Right lobe of liver (tissue), 6 donors: Measurements from ENCODE around the gene SYTL1. TPM values are rescaled to one million over a fixed set of nuclear protein-coding genes. Genes with fewer than 3 reads are reported as not detected.

ENCODE experiments used
- ATAC-seq, 4 donors: fragments of 200-7000 bp; cut with Tn5 transposase; one replicate each; pipeline ENCODE4 v1.9.1; 2020; ENCODE audit warnings: mild to moderate bottlenecking in 4 of 4, moderate library complexity in 4 of 4
- DNase-seq, 3 donors: peaks; one replicate each; pipeline ENCODE4 v3.0.0-alpha.2; 2020
- H3K27ac ChIP-seq, 3 donors: fragments of 200-600 bp; one replicate each; pipeline ENCODE4 v1.8.0; 2022
- H3K27me3 ChIP-seq, 2 donors: fragments of 200-600 bp; one replicate each; pipeline ENCODE4 v1.8.0; 2022
- H3K36me3 ChIP-seq, 4 donors: fragments of 200-600 bp; sonication (generic) in 1 of 4; one replicate each; pipeline versions ENCODE4 v1.5.1 to v1.8.0; 2017 to 2022; ENCODE audit warnings: control low read depth in 1 of 4
- H3K4me1 ChIP-seq, 4 donors: fragments of 200-600 bp; sonication (generic) in 1 of 4; one replicate each; pipeline versions ENCODE4 v1.5.1 to v1.8.0; 2017 to 2022; ENCODE audit warnings: control low read depth in 1 of 4
- H3K4me3 ChIP-seq, 3 donors: fragments of 200-600 bp; one replicate each; pipeline ENCODE4 v1.8.0; 2022
- H3K9me3 ChIP-seq, 4 donors: fragments of 200-600 bp; sonication (generic) in 1 of 4; one replicate each; pipeline versions ENCODE4 v1.5.1 to v1.8.0; 2017 to 2022; ENCODE audit warnings: control low read depth in 1 of 4
- POLR2A ChIP-seq: fragments of 450-650 bp; IDR thresholded peaks from one replicate; pipeline ENCODE4 v1.6.1; 2017; ENCODE audit warnings: antibody characterized with exemption, mild to moderate bottlenecking
- WGBS: methylation state at CpG from one replicate; pipeline ENCODE4 v1.1.6; 2018; ENCODE audit warnings: low coverage, low lambda C conversion rate; ENCODE audit not compliant: insufficient coverage; ENCODE audit errors: missing lambda C conversion rate; 5-methylcytosine and 5-hydroxymethylcytosine counted together
- intact Hi-C, 2 donors: fragments of 100-400 bp; cut with DNase I; formaldehyde crosslinking; loops; one replicate each; pipeline versions ENCODE4 v1.11.2 to v1.14.1; 2022
- total RNA-seq, 6 experiments: library from RNA; depleted of rRNA in 2 of 6; stranded (reverse); fragments of >200 nt in 2 of 6; fragmentation: NEBNext Ultra II Directional in 3 of 6; extraction: Animal tissue kit (Norgen Biotek cat#: 25700) in 3 of 6; gene quantifications; one replicate each; pipeline versions ENCODE4 v1.1.0 to v1.2.4, GENCODE V29; 2016 to 2023
- TF ChIP-seq, protein P1 (sequence below), 4 donors: fragments of 200-600 bp in 3 of 4; fragments of 450-650 bp in 1 of 4; IDR thresholded peaks; one replicate each; pipeline versions ENCODE4 v1.5.1 to v1.8.0; 2016 to 2022; ENCODE audit warnings: antibody characterized with exemption in 4 of 4, mild to moderate bottlenecking in 2 of 4
- donor health status: DM: no; HTN: yes; CAD: no.
- donor health status: DM: no; HTN: no; CAD: no.
- donor health status: DM: no; HTN: no; CAD: no.
- donor health status: DM: no; HTN: yes; CAD: no.
- donor health status: DM: no; HTN: yes; CAD: no.

The SYTL1 gene
- total RNA-seq, 6 experiments from 2014 or later = 0.37 to 1.7 (median 0.80) TPM

DNA sequence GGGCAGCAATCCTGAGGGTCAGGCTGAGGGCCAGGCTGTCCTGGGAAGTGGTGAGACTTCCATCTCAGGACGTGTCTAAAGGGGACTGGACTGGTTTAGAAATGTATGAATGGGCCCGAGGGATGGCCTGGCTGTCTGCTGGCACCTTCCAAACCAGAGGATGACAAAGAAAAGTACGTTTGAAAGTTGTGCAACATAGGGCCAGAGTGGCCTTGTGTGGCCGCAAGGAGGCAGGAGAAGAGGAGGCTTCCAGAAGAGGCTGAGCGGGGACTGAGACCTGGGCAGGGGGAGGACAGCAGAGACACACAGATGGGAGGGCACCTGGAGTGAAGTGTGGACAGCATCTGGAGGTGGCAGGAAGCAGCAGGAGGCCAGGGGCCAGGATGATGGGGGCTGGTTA, 2.6 kb upstream of the SYTL1 start:
- Histone ChIP-seq H3K27ac (no peak overlapping the region), H3K9me3 (no peaks in the 10 kb centered on the region), H3K4me3 (no peak overlapping the region), H3K27me3 (no peaks in the 10 kb centered on the region), H3K4me1 (no peaks in the 10 kb centered on the region), H3K36me3 (peaks cover 0 to 17% (median 5%) of the 10 kb centered on the region in 4 donors)
- no peak for DNase-seq
- TF ChIP-seq, protein P1, sequence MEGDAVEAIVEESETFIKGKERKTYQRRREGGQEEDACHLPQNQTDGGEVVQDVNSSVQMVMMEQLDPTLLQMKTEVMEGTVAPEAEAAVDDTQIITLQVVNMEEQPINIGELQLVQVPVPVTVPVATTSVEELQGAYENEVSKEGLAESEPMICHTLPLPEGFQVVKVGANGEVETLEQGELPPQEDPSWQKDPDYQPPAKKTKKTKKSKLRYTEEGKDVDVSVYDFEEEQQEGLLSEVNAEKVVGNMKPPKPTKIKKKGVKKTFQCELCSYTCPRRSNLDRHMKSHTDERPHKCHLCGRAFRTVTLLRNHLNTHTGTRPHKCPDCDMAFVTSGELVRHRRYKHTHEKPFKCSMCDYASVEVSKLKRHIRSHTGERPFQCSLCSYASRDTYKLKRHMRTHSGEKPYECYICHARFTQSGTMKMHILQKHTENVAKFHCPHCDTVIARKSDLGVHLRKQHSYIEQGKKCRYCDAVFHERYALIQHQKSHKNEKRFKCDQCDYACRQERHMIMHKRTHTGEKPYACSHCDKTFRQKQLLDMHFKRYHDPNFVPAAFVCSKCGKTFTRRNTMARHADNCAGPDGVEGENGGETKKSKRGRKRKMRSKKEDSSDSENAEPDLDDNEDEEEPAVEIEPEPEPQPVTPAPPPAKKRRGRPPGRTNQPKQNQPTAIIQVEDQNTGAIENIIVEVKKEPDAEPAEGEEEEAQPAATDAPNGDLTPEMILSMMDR (IDR thresholded peaks at IDR 0.05) = no peak
- TF ChIP-seq POLR2A = no peak
- 53% methylated on average over 5 of the region's 5 CpGs for WGBS
- no peak for ATAC-seq
- intact Hi-C loops = no loop called here

DNA sequence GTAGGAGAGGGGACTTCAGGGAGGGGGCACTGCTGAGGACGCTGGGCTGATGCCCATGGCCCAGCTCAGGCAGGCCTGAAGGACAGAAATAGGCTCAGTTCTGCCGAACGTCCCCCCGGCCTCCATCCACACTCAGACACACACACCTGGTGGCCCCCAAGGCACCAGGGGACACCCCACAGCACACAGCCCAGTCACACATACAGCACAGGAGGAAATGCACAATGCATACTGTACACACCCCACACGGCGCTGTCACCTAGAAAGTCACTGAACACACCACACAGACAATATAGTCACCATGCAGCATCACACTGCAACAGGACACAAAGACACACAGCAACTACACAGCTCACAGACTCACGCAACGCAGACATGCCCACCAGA, 562 bp downstream of the SYTL1 start:
- Histone ChIP-seq H3K4me3 (peak overlapping the region in 2 of 3 donors; percentile 0 to 21), H3K9me3 (no peaks in the 10 kb centered on the region), H3K27ac (peak overlapping the region in 1 of 3 donors; percentile 62), H3K4me1 (no peaks in the 10 kb centered on the region), H3K36me3 (no peaks in the 10 kb centered on the region), H3K27me3 (no peaks in the 10 kb centered on the region)
- DNase-seq (no peak), ATAC-seq (peak in 2 of 4 donors; percentile 13 to 24)
- intact Hi-C loops = no loop called here
- WGBS = 66% methylated on average over 6 of the region's 8 CpGs
- TF ChIP-seq, protein P1 (IDR thresholded peaks at IDR 0.05) = no peak
- TF ChIP-seq POLR2A = no peak

DNA sequence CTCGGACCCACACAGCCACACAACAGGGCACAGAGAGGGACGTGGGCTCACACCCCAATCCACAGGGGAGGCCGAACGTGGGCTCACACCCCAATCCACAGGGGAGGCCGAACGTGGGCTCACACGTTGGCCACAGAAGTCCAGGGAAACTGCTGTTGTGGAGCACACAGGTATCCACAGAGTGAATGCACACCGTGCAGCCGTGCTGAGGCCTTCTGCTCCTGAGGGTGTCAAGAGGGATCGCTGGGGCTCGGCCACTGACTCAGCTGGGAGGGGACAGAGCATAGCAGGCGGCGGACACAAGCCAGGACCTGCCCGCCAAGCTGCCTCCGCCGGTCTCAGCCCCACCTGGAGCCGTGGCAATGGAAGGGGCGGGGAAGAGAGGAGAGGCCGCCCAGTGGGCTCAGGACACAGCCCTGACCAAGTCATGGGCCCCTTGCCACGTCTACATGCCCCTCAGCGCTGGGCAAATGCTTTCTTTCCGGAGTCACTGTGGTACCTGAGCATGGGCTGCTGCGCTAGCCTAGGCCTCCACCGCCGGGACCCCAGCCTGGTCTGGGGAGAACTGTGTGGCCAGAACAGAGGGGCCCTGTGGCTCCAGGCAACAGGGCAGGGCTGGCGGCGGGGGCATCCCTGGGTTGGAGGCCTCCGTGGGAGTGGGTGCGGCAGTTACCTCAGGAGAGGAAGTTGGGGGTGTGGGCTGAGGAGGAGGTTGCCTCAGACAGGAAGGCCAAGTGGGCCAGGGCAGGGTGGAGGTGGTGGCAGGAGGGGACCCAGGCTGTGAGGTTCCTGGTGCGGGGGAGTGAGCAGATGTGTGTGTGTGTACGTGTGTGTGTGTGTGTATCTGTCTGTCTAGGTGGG, 1.2 kb downstream of the SYTL1 start:
- WGBS = 32% methylated on average over 4 of the region's 31 CpGs
- H3K36me3 ChIP-seq = no peaks in the 10 kb centered on the region
- DNase-seq = peak in 1 of 3 donors; percentile 76
- H3K9me3 ChIP-seq = no peaks in the 10 kb centered on the region
- no peaks in the 10 kb centered on the region for H3K4me1 ChIP-seq
- peak overlapping the region in 2 of 3 donors; percentile 0 to 21 for H3K4me3 ChIP-seq
- TF ChIP-seq, protein P1 (IDR thresholded peaks at IDR 0.05) = no peak
- TF ChIP-seq POLR2A = no peak
- H3K27me3 ChIP-seq = no peaks in the 10 kb centered on the region
- intact Hi-C loops = no loop called here
- peak overlapping the region in 2 of 3 donors; percentile 22 to 62 for H3K27ac ChIP-seq
- ATAC-seq = peak; percentile 44 to 64 (median 60)

DNA sequence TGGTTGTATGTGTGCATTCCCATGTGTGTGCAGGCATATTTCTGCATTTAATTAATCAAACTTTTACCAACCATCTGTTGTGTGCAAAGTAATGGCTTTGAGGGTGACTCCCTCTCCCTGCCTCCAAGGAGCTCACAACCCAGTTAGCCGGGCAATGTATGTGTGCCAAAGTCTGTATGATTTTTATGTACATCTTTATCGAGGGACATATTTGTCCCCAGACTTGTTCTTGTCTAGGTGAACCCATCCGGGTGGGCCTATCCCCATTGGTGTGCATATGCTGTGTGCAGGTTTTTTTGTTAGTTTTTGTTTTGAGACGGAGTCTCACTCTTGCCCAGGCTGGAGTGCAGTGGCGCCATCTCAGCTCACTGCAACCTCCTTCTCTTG, 1.8 kb downstream of the SYTL1 start:
- no peaks in the 10 kb centered on the region for H3K4me1 ChIP-seq
- no peak overlapping the region for H3K4me3 ChIP-seq
- DNase-seq (no peak), ATAC-seq (no peak)
- no peak overlapping the region for H3K27ac ChIP-seq
- H3K27me3 ChIP-seq = no peaks in the 10 kb centered on the region
- no peak for TF ChIP-seq POLR2A
- TF ChIP-seq, protein P1 (IDR thresholded peaks at IDR 0.05) = no peak
- intact Hi-C loops = no loop called here
- 66% methylated on average over 5 of the region's 5 CpGs for whole genome bisulfite sequencing
- no peaks in the 10 kb centered on the region for H3K36me3 ChIP-seq
- no peaks in the 10 kb centered on the region for H3K9me3 ChIP-seq
